ENCODE data around the gene CIAO3. TPM values are rescaled to one million over a fixed set of nuclear protein-coding genes. Genes with fewer than 3 reads are reported as not detected.

CIAO3 gene
- 84.2 TPM for total RNA-seq

GRCh38 chr16:740764-741505, at the start of gene CIAO3:
Gene CIAO3 (minus strand): TSS chr16:740997. CDS start chr16:740985, 12 bp downstream.

GRCh38 chr16:788399-789126, 47.8 kb upstream of the CIAO3 start, which contains the start of gene CHTF18:
Gene CHTF18 (plus strand): TSS chr16:788620. CDS start chr16:788685, 65 bp downstream.

GRCh38 chr16:787978-788398, 47.2 kb upstream of the CIAO3 start, which contains the start of gene RPUSD1:
Gene RPUSD1 (minus strand): TSS chr16:788381. CDS start chr16:787737, 644 bp downstream.

GRCh38 chr16:760545-761343, 19.9 kb upstream of the CIAO3 start, which contains the start of gene MSLN:
Gene MSLN (plus strand): TSS chr16:760734. CDS start chr16:762681, 1,947 bp downstream.

GRCh38 chr16:726438-727290, 14.1 kb downstream of the CIAO3 start, which contains the start of the genes CCDC78 and HAGHL:
Gene CCDC78 (minus strand): TSS chr16:726443. CDS start chr16:726367, 76 bp downstream.
Gene HAGHL (plus strand): TSS chr16:727106. CDS start chr16:727510, 404 bp downstream.

GRCh38 chr16:720990-721764, 19.6 kb downstream of the CIAO3 start, which contains the start of gene ANTKMT:
Gene ANTKMT (plus strand): TSS chr16:721146. CDS start chr16:721275, 129 bp downstream.

DNA sequence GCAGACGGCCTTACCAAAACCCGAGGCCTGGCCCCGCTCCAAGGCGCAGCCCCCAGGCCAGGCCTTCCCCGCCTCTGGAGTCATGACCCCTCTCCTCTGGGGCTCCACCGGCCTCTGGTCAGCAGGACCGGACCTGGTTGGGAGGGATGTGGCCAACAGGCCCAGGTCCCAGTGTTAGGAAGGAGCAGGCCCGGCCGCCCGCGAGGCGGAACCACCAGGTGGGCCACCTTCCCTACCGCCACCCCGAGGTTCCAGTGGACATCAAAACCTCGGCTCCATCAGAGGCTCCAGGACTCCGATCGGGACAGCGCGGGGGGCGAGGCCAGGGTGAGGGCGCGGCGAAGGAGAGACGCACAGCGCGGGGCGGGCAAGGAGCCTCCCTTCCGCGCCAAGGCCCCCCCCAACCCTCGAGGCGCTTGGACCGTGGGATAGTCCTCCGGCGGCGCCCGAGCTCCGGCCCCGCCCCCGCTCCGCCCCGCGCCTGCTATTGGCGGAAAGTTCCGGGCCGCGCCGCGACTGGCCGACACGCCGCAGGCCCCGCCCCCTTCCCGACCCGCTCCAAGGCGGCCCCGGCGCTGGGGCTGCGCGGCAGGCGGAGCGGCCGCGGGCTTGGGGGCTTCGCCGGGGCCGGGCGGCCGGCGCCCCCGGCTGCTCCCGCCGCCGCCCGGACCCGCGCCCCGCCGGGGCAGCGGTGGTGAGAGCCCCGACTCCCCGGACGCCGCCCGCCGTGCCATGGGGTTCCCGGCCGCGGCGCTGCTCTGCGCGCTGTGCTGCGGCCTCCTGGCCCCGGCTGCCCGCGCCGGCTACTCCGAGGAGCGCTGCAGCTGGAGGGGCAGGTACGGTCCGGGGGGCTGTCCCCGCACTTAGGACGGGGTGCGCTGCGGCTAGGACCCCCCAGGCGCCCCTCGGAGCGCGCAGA, 26.0 kb downstream of the CIAO3 start, which contains the start of gene METRN:
TSS of gene METRN (plus strand) at position 561 of the 919 bp plus-strand sequence. CDS start at position 733, 172 bp downstream.

GRCh38 chr16:705431-706188, 35.2 kb downstream of the CIAO3 start, which contains the start of gene FBXL16:
Gene FBXL16 (minus strand): TSS chr16:705801. CDS start chr16:697405, 8,396 bp downstream.

DNA sequence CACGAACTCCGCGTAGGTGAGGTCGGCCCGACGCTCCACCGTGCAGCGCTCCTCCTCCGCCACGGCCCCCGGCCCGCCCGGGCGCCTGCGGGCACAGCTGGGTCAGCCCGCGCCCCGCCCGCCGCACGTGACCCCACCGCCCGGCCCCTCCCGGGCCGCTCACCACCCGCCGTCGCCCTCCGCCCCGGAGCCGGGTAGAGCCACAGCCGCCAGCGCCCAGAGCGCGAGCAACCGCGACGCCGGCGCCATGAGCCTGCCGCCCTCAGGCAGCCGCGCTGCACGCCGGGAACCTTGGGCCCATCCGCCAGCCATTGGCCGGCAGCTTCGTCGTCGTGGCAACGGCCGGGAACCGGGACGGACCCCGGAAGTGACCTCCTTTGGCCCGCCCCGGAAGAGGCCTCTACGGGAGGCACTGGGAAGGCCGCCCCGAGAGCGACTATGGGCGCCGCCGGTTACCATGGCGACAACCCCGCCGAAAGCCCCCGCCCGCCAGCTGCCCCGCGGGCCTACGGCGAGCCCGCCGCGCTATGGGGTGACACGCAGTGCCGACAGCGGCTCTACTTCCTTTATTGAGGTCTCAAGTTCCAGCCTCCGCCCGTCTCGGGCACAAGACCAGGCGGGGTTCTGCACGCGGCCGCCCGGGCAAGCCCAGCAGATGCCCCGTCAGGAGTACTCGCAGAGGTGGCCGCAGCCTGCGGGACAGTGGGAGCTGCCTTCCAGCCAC, 56.6 kb downstream of the CIAO3 start, which contains the start of gene JMJD8:
TSS of gene JMJD8 (minus strand) at position 264 of the 724 bp plus-strand sequence. CDS start at position 249, 15 bp downstream.

DNA sequence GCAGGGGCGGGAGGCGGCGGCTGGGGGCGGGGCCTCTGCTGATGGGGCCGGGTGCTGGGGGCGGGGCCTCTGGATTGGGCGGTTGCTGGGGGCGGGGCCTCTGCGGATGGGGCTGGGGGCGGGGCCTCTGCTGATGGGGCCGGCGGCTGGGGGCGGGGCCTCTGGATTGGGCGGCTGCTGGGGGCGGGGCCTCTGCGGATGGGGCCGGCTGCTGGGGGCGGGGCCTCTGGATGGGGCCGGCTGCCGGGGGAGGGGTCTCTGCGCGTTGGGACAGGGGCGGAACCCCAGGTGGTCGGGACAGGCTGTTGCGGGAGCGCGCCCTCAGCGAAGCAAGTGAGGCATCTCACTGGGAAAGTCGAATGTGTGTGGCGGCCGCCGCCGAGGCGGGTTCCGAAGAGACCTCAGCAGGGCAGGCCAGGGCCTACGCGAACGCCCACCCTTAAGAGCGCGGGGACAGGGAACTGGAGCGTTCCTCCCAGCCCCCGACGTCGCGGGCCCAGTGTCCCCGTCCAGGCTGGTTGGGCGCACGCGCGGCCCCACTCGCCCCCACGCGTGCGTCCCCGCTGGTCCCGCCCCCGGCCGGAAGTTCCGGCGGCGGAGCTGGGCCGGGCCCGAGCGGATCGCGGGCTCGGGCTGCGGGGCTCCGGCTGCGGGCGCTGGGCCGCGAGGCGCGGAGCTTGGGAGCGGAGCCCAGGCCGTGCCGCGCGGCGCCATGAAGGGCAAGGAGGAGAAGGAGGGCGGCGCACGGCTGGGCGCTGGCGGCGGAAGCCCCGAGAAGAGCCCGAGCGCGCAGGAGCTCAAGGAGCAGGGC, 60.8 kb downstream of the CIAO3 start, which contains the start of gene STUB1:
TSS of gene STUB1 (plus strand) at position 597 of the 811 bp plus-strand sequence. CDS start at position 713, 116 bp downstream.

Small RNAs within 50 kb of the gene (small RNA-seq; reads per million reads assigned to genes)
- gene MIR662 (ENCODE audit: low replicate concordance) = not detected

Other genes with a start within 250 kb of the CIAO3 start
- gene CAPN15, start 213.3 kb downstream of the CIAO3 start, total RNA-seq = 20.7 TPM
- not detected for gene PRR35, start 180.6 kb downstream of the CIAO3 start, total RNA-seq
- gene NHLRC4, start 174.0 kb downstream of the CIAO3 start, total RNA-seq = 0.31 TPM
- gene PIGQ, start 171.0 kb downstream of the CIAO3 start, total RNA-seq = 42.3 TPM
- 27.5 TPM for gene RAB40C, start 150.9 kb downstream of the CIAO3 start, total RNA-seq
- gene WFIKKN1, start 110.0 kb downstream of the CIAO3 start, total RNA-seq = 1.3 TPM
- 36.6 TPM for gene METTL26, start 104.7 kb downstream of the CIAO3 start, total RNA-seq
- gene MCRIP2, start 99.2 kb downstream of the CIAO3 start, total RNA-seq = 8.1 TPM
- 26.9 TPM for gene WDR90, start 91.6 kb downstream of the CIAO3 start, total RNA-seq
- gene RHOT2, start 72.9 kb downstream of the CIAO3 start, total RNA-seq = 55.1 TPM
- gene RHBDL1, start 65.3 kb downstream of the CIAO3 start, total RNA-seq = 1.6 TPM
- gene STUB1, start 60.6 kb downstream of the CIAO3 start, total RNA-seq = 60.1 TPM
- 23.2 TPM for gene JMJD8, start 56.7 kb downstream of the CIAO3 start, total RNA-seq
- gene WDR24, start 50.6 kb downstream of the CIAO3 start, total RNA-seq = 6.6 TPM
- 10.6 TPM for gene FBXL16, start 35.2 kb downstream of the CIAO3 start, total RNA-seq
- gene METRN, start 25.9 kb downstream of the CIAO3 start, total RNA-seq = 17.5 TPM
- gene ANTKMT, start 19.9 kb downstream of the CIAO3 start, total RNA-seq = 21.0 TPM
- 7.5 TPM for gene CCDC78, start 14.6 kb downstream of the CIAO3 start, total RNA-seq
- gene HAGHL, start 13.9 kb downstream of the CIAO3 start, total RNA-seq = 10.6 TPM
- gene MSLN, start 19.7 kb upstream of the CIAO3 start, total RNA-seq = not detected
- gene RPUSD1, start 47.4 kb upstream of the CIAO3 start, total RNA-seq = 15.3 TPM
- gene CHTF18, start 47.6 kb upstream of the CIAO3 start, total RNA-seq = 21.0 TPM
- gene GNG13, start 59.7 kb upstream of the CIAO3 start, total RNA-seq = not detected
- 17.2 TPM for gene LMF1, start 230.0 kb upstream of the CIAO3 start, total RNA-seq
- 28.5 TPM for gene SOX8, start 240.8 kb upstream of the CIAO3 start, total RNA-seq

All from parietal lobe (tissue), 2 donors.